ENCODE measurements around the gene CFAP61. TPM values are rescaled to one million over a fixed set of nuclear protein-coding genes. Genes with fewer than 3 reads are reported as not detected.

CFAP61 gene
- total RNA-seq, 4 donors from 2014 or later, result 0.68 to 3.7 (median 1.4) TPM

- no peak for TF ChIP-seq CTCF (IDR thresholded peaks at IDR 0.05; ENCODE audit: low read depth)
These were observed 51.2 kb downstream of the CFAP61 start for GRCh38 chr20:20103486-20103885.

- TF ChIP-seq CTCF (IDR thresholded peaks at IDR 0.05; ENCODE audit: low read depth), result no peak
These were observed 78.1 kb downstream of the CFAP61 start for GRCh38 chr20:20130399-20130798.

GRCh38 chr20:20134941-20135575 lies 82.7 kb downstream of the CFAP61 start:
- no peak for TF ChIP-seq CTCF (IDR thresholded peaks at IDR 0.05; ENCODE audit: low read depth)

- no peak for TF ChIP-seq CTCF (IDR thresholded peaks at IDR 0.05; ENCODE audit: low read depth)
These were observed 84.0 kb downstream of the CFAP61 start for GRCh38 chr20:20136313-20136712.

GRCh38 chr20:20137851-20138250 lies 85.5 kb downstream of the CFAP61 start:
- TF ChIP-seq CTCF (IDR thresholded peaks at IDR 0.05; ENCODE audit: low read depth), result no peak

GRCh38 chr20:20138301-20139064 lies 86.2 kb downstream of the CFAP61 start:
- TF ChIP-seq CTCF (IDR thresholded peaks at IDR 0.05; ENCODE audit: low read depth), result no peak

- TF ChIP-seq CTCF (IDR thresholded peaks at IDR 0.05; ENCODE audit: low read depth), result no peak
These were observed 87.1 kb downstream of the CFAP61 start for GRCh38 chr20:20139403-20139802.
